Fibroblast of peridontal ligament (primary cell): Measurements from ENCODE around the gene PSAT1.
"Not testable (repeated sequence)": the region's sequence is repeated elsewhere in the genome, so short reads cannot be mapped to it uniquely, and the experiment has no call there.

Experiments
- DNase-seq: peaks from one replicate; pipeline ENCODE4 v3.0.0-alpha.2; 2010; ENCODE audit errors: extremely low read depth

PSAT1 gene

DNA sequence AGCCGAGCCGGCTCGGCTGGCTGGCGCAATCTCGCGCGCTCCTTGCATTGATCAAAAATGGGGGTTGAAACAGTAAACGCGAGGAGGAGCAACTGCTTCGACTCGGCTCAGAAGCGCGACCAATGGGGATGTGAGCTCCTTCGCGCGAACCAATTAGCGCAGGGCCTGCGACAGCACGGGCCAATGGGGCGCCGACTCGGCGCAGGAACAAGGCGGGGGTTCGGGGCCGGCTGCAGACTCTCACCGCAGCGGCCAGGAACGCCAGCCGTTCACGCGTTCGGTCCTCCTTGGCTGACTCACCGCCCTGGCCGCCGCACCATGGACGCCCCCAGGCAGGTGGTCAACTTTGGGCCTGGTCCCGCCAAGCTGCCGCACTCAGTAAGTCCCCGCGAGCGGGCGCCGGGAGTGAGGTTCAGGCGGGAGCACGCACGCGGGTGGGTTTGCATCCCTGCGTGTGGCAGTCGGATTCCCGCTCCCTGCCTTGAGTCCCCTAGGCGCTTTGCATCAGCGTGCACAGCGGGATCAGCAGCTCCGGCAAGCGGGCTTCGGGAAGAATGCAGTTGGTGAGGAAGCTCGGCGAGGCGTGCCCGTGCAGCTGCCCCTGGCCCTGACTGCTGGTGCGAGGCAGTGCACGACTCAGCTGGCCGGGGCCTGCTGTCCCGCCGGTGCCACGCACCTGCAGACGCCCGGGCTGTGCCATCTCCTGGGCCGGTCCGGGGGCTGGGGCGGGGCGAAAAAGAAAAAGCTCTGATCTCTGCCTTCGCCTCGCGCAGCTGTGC, at the start of gene PSAT1:
Gene PSAT1 (plus strand): TSS at position 233 of the 779 bp plus-strand sequence. CDS start 86 bp downstream, at position 319.
- peak; percentile 97 for DNase-seq

DNA sequence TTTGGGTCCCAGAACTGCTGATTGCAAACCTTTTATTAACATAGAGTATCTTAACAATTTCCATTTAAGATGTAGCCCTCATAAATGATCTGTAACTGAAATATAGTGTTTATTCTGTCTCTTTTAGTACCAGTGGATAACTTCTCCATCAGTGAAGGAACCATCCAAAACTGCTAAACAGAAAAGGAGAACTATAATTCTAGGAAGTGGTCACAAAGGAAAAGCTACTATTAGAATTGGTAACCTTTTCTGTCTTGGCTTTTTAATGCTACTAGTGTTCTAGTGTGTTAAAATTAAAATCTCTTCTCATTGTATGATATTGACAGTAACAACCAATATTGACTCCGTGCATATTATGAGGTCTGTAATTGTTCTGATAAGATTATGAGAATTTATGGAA, 48.3 kb upstream of the PSAT1 start:
- no peak for DNase-seq

DNA sequence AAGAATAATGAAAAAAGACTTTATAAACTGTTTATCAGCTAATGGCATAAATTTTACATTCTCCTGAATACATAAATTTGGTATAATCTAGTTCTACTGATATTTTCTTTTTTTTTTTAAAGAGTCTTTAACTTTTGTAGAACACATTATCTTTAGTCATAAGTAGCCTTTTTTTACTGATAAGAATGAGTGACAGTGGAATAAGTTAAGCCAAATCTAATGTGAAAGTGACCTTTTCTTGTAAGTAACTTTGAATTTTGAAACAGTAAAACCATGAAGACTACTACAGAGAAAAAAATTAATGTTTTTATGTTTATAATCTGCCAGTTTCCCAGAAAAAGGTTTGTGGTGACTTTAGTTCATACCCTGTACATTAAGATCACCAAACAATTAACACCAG, 47.4 kb upstream of the PSAT1 start:
- DNase-seq: no peak

DNA sequence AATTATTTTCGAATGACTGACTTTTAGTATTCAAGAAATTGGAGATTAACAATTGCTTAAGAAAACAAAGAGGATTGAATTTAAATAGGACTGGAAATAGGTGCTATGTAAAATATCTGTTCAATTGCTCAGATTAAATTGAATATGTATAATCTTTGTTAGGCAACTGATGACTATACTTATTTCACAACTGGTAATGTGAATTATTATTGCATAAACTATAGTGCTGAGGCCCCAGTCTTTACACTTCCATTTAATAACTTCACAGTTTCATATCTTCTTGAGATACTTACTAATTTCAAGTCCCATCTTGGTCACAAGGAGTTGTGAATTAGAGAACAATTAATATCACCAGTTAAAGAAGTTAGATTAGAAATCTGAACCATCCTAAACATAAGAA, 44.3 kb upstream of the PSAT1 start:
- DNase-seq: no peak

DNA sequence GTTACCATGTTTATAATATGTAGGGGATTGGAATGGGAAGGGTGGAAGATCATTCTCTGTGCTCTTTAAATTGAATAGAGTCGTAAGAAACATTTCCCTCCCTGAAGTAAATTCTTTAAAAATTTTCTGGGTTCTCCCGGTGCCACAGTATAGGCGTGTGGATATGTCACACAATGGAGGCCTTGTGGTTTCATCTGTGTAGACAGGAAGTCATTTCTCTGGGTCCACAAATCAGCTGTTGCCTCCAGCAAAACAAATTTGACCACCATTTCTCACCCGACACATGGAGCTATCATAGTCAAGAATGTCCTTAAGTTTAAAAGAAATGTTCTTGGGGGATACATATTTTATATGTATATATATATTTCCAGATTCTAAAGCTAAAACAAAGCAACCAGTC, 43.6 kb upstream of the PSAT1 start:
- DNase-seq: no peak

DNA sequence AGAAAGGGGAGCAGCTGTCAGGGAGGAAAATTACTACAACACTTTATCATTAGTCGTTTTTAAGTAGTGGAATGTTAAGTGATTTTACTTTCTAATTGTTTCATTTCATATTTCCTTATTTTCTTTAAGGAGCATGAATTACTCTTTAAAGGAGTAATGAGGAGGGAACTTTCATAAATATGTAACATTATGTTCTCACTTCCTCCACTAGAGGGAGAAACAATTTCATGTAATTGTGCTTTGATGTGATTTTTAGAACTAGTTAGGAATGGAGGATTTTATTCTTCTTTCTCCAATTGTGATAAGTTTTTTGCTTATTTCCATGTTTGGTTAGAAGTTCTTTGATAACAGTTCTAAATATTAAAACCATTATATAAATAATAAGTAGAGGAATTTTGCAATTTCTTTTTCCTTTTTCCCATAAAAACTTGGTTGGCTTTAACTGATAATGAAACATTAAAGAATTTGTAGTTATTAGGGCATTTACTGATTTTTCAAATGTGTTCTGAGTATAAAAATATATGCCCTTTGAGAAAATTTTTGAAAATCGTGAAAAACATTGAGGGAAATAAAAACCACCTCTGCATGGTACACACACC, 35.4 kb upstream of the PSAT1 start:
- DNase-seq: peak; percentile 82

DNA sequence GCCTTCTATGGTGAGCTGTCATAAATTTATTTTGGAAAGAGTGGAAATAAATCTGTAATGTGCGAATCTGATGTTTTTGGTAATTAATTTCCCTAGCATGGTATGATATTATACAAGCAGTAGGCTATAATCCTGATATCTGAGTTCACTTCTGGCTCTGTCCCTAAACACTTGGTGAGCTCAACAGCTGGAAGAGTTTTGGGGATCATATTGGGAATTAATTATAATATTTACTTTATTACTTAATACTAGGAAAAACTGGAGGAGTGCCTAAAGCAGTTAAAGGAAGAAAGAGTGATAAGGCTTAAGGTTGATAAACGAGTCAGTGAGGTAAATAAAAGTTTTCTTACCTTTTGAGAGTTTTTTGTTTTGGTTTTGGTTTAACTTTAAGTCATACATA, 34.3 kb upstream of the PSAT1 start:
- no peak for DNase-seq

DNA sequence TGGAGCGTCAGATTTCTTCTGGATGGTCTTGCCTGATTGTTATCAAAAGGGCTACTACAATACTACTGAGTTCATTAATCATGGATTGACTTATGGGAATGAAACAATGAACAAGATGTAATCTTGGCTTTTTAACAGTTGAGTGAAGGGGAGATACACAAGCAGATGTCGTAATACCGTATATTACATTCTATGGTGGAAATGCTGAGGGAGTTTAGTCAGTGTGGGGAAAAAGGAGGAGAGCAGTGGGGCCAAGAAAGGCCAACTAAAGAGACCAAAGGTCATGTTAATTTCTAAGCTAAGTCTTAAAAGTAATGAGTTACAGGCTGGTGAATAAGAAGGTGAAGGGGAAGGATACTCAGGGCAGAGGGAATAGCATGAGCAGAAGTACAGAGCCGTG, 29.0 kb upstream of the PSAT1 start:
- no peak for DNase-seq

DNA sequence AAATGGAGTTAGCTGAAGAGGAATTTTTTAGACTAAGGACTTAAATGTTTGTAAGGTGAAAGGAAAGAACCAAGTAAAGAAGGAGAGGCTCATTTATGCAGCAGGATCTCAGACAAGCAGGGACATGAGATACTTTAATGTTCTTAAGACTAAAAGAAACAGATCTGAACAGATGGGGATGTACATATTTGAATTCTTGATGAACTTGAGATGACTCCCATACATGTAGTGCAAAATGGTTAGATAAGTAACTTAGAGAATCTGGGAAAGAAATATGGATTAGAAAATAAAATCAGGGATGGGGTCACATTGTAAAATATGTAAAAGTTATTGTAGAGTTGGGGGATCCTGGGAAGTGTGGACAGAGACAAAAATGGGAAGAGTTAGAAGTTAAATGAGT, 27.1 kb upstream of the PSAT1 start:
- no peak for DNase-seq

DNA sequence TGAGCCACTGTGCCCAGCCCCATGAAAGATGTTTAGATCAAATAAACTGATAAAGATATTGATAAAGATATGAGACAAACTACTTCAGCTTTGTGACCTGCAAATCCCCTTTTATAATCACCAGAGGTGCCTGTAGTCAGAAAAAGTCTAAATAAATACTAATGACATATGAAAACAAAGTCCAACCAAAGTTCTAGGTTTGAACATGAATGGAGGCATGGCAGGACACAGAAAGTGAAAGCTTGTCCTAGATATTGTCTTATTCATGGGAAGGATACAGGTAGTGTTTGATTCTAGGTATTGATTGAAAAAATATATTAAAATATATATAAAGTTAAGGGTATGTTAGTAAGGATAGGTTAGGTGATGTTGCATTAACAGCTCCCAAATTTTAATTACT, 24.6 kb upstream of the PSAT1 start:
- DNase-seq: no peak

DNA sequence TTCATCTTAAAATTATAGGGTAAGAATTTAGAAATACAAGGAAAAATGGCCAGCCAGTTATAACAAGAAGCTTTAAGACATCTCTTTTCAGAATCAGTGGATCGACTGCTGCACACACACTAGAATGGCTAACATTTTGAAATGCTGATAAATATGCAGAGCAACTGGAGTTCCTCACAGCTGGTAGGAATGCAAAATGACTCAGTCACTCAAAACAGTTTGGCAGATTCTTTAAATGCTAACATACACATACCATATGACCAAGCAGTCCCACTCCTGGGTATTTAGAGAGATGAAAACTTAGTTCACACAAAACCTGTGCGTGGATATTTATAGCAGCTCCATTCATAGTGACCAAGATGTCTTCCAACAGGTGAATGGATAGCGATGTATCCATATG, 23.2 kb upstream of the PSAT1 start:
- DNase-seq: peak; percentile 45

DNA sequence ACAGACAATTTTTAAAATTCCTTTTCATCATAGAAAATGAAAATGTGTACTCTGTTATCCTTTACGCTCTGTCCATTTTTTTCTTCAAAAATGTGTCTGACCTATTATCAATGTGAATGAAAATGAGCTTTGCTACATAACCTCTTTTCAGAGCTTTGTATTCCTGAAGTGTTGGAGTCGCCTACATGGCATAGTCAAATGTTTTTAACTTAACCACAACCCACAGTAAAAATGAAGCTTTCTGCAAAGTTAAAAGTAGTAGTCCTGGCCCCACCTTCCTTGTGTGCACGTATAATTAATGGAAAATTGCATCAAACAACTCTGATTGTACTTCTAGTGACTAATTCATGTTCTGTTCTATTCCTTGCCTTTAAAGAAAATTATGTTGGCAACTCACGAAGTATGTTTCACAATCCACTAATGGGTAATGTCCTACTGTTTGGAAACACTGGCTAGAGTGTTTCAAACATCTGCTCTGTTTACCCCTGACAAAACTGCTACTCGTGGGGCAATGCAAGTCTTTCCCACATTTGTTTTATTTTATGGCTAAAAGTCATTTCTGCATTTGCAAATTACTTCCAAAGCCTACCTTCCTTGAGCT, 18.6 kb upstream of the PSAT1 start:
- DNase-seq: peak; percentile 96

DNA sequence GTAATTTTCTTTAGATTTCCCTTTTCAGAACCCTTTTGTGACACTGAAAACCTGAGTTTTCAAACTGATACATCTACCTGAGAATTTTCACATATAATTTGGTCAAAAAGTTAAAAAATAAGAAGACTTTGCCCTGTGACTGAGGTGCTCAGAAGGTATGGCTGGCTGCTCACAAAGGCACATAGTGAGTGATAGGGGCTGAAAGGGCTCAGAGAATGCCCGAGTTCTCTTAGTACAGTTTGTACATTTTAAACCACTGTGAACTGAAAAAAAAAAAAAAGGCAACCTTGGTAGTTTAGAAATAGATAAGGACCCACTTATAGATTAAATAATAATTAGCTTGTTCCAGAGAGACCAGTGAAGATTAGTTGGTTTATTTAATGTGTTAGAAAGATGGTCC, 18.1 kb upstream of the PSAT1 start:
- no peak for DNase-seq

DNA sequence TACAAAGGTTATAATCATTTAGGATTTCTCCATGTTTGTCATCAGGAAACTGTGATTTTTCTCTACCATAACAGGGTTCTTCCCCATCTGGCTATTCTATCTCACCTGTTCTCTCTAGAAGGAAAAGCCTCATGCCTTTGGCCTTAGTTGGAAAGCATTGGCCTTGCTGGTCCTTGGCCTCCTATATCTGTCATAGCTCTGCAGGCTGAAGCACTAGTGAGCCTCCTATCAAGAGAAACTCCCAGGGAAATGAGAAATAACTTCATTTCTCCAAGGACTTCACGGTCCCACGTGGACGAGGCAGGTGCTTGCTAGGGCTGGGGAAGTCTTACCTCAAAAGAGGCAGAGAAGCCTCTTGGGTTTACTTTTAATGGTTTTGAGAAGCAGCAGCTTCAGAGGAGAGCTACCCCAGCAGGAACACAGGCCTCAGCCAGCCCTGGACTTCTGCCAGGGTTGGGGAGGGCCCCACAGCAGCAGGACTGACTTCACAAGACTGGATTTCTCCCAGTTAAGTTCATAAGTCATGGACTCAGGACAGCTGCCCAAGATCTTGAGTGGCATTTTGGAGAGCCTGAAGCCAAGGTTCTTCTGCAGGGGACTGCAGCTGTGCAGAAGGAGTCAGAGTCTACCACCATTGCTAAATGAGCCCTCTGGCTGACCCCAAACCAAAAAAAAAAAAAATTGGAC, 15.8 kb upstream of the PSAT1 start:
- peak; percentile 95 for DNase-seq

DNA sequence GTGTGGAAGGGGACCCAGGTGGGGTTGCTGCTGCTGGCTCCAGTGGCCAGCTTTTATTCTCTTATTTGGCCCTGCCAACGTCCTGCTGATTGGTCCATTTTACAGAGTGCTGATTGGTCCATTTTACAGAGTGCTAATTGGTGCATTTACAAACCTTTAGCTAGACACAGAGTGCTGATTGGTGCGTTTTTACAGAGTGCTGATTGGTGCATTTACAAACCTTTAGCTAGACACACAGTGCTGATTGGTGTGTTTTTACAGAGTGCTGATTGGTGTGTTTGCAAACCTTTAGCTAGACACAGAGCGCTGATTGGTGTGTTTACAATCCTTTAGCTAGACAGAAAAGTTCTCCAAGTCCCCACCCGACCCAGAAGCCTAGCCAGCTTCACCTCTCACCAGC, 12.7 kb upstream of the PSAT1 start:
- not testable (repeated sequence) for DNase-seq

DNA sequence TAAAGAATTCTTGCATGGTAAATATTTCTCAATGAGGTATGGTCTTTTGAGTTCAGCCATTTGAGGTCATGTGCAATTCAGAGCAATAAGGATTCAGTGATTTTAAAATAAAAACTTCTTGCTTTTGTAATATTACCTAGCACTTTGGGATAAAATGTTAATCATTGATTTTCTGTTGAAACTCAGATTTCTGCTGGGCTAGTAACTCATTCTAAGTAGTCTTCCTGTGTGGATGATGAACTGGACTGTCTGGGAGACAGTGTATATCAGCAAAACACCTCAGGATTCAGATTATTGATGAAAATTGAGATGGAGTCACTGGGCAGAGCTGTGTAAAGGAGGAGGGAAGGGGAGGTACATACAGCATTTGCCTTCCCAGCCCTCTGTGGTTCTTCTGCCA, 10.8 kb upstream of the PSAT1 start:
- DNase-seq: no peak

DNA sequence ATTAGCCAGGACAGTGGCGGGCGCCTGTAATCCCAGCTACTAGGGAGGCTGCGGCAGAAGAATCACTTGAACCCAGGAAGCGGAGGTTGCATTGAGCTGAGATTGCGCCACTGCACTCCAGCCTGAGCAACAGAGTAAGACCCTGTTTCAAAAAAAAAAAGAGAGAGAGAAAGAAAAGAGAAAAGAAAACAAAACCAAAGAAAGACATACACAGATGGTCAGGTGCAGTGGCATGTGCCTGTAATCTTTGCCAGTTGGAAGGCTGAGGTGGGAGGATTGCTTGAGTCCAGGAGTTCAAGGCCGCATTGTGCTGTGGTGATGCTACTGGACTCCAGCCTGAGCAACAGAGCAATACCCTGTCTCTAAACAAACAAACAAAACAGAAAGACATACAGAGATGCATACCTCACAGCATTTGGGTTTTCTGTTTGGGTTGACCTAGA, 10.0 kb upstream of the PSAT1 start:
- no peak for DNase-seq

DNA sequence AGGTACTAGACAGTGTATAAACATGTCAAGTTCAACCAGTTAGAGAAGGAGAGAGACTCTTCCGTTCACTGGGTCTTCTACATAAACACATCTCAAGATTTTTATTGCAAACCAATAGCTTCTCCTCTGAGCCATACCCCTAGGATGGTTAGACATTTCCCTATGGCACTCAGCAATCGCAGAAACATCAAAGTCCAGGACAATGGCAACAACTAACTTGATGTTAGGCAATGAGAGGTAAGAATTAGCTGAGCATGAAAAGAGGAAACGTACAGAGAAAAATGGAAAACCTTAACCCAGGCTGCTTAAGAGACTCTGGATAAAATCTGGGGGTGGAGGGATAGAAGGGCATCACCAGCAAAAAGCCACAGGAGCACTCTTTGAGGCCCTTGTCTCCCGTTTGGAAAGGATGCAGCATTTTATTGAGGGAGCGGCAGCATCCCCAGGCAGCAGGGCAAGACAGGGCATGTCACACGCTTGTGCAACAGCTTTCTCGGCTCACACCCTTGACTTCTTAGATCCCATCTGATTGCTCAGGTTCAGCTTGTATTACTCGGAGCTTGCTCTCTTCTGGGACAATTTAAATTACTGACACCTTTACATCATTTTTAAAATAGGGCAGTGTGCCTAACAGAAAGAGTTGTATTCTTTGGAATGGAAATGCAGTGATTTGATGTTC, 8.6 kb upstream of the PSAT1 start:
- DNase-seq: no peak

DNA sequence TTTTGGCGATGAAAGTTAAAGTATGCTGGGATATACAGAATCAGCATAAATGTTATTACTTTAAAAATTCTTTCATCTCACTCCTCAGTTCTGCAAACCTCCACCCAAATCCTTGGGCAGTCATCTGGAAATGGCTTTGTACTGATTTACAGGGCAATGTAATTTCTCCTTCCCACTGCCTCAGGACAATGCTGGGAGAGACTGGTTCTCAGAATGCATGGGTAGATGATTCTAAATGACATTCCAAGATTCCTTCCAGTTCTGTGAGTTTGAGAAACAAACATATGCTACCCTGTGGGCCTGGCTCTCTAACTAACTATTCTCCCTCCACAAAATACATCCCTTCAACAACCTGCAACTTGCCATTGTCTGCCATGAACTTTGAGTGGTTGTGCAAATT, 7.5 kb upstream of the PSAT1 start:
- no peak for DNase-seq

DNA sequence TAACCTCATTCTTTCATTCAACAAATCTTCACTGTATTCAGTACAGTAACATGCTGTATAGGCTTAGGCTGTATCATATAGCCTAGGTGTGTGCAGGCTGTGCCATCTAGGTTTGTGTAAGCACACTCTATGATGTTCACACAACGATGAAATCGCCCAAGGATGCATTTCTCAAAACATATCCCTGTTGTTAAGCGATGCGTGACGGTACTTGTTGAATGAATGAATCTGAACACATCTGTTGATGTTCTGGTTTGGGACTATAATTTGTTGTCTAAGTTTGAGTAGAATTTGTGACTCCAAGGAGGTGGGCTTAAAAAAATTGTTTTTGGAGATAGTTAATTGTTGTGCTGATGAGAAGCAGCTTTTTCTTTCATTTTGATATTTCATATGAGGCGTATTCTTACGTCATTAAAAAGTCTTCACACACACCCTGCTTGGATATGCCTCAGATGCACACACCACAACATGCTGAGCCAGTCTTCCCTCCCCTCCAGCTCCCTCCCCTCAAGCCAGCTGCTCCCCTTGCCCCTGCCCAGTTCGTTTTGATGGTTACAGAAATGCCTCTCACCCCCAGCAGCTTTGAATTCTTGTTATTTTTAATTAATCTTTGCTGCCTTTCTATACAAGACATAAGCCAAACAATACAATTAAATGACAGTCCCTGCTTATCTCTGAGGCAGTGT, 5.5 kb upstream of the PSAT1 start:
- DNase-seq: peak; percentile 23

DNA sequence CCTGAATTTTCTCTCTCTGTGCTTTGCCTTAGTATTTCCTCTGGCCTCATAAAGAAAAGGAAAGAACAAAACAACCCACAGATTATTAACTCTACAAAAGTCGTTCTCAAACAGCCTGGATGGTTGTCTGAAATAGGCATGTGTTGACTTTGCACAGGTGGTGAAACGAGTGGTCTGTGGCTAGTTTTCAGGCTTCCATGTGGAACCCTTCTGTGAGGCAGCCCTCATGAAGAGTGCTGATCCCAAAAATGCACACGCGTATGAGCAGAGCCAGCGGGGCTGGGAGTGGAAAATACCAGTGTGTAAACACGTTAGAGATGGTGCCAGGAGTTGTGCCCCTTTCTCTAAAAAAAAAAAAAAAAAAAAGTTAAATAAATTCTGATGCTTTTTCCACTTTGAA, 4.9 kb upstream of the PSAT1 start:
- DNase-seq: no peak
